H9 (cell line): ENCODE results near the gene TTLL13. TPM values are rescaled to one million over a fixed set of nuclear protein-coding genes. Genes with fewer than 3 reads are reported as not detected.

ENCODE experiments used
- DNase-seq: peaks from one replicate; pipeline ENCODE4 v3.0.0-alpha.2; 2017
- H2AFZ ChIP-seq: one replicate; pipeline ENCODE4 v1.6.1; 2013; ENCODE audit warnings: mild to moderate bottlenecking, low read length, control low read depth, moderate library complexity
- H2AK5ac ChIP-seq: 2 replicates; pipeline ENCODE4 v1.6.1; 2013; ENCODE audit warnings: low read length, control low read depth, mixed read lengths; ENCODE audit not compliant: insufficient read length
- H2BK120ac ChIP-seq: one replicate; pipeline ENCODE4 v1.6.1; 2013; ENCODE audit warnings: low read depth, mild to moderate bottlenecking, low read length, control low read depth, inconsistent platforms; ENCODE audit not compliant: poor library complexity, severe bottlenecking
- H2BK12ac ChIP-seq: 2 replicates; pipeline ENCODE4 v1.6.1; 2013; ENCODE audit warnings: low read length, control low read depth, mixed read lengths, low read depth; ENCODE audit not compliant: insufficient read length
- H2BK15ac ChIP-seq: 2 replicates; pipeline ENCODE4 v1.6.1; 2013; ENCODE audit warnings: low read depth, low read length, control low read depth
- H2BK20ac ChIP-seq: one replicate; pipeline ENCODE4 v1.6.1; 2013; ENCODE audit warnings: low read depth, mild to moderate bottlenecking, low read length, control low read depth, inconsistent platforms; ENCODE audit not compliant: poor library complexity, severe bottlenecking
- H2BK5ac ChIP-seq: 2 replicates; pipeline ENCODE4 v1.6.1; 2013; ENCODE audit warnings: low read length, control low read depth, mixed read lengths; ENCODE audit not compliant: insufficient read length
- H3K14ac ChIP-seq: 2 replicates; pipeline ENCODE4 v1.6.1; 2013; ENCODE audit warnings: low read length, control low read depth; ENCODE audit not compliant: insufficient read depth
- H3K18ac ChIP-seq: 2 replicates; pipeline ENCODE4 v1.6.1; 2013; ENCODE audit warnings: low read depth, mild to moderate bottlenecking, mixed read lengths, low read length, control low read depth; ENCODE audit not compliant: insufficient read length
- H3K23ac ChIP-seq: 2 replicates; pipeline ENCODE4 v1.6.1; 2013; ENCODE audit warnings: low read length, control low read depth, mixed read lengths, low read depth; ENCODE audit not compliant: insufficient read length
- H3K23me2 ChIP-seq: 2 replicates; pipeline ENCODE4 v1.6.1; 2013; ENCODE audit warnings: low read depth, mild to moderate bottlenecking, mixed read lengths, low read length, control low read depth; ENCODE audit not compliant: insufficient read length, poor library complexity, severe bottlenecking
- H3K27ac ChIP-seq: 2 replicates; pipeline ENCODE4 v1.5.1; 2013; ENCODE audit warnings: low read length, control low read depth, mixed read lengths, low read depth; ENCODE audit not compliant: insufficient read length
- H3K27me3 ChIP-seq: 2 replicates; pipeline ENCODE4 v1.6.1; 2013; ENCODE audit warnings: low read length, control low read depth, inconsistent platforms; ENCODE audit not compliant: insufficient read depth
- H3K4ac ChIP-seq: 2 replicates; pipeline ENCODE4 v1.6.1; 2013; ENCODE audit warnings: low read depth, mild to moderate bottlenecking, control low read depth, inconsistent platforms, low read length, moderate library complexity
- H3K4me1 ChIP-seq: 2 replicates; pipeline ENCODE4 v1.6.1; 2013; ENCODE audit warnings: low read length, control low read depth, inconsistent platforms; ENCODE audit not compliant: insufficient read depth
- H3K4me2 ChIP-seq: 2 replicates; pipeline ENCODE4 v1.6.1; 2013; ENCODE audit warnings: low read length, control low read depth, mixed read lengths; ENCODE audit not compliant: insufficient read length, insufficient read depth
- H3K56ac ChIP-seq: 2 replicates; pipeline ENCODE4 v1.6.1; 2013; ENCODE audit warnings: low read depth, mild to moderate bottlenecking, mixed read lengths, low read length, control low read depth; ENCODE audit not compliant: insufficient read length
- H3K79me1 ChIP-seq: 2 replicates; pipeline ENCODE4 v1.6.1; 2013; ENCODE audit warnings: low read depth, mild to moderate bottlenecking, moderate library complexity, low read length, control low read depth, inconsistent platforms; ENCODE audit not compliant: insufficient read depth, poor library complexity, severe bottlenecking
- H3K79me2 ChIP-seq: 2 replicates; pipeline ENCODE4 v1.6.1; 2013; ENCODE audit warnings: low read length, control low read depth, inconsistent platforms; ENCODE audit not compliant: insufficient read depth
- H3K9ac ChIP-seq: 2 replicates; pipeline ENCODE4 v1.6.1; 2013; ENCODE audit warnings: low read length, control low read depth, mixed read lengths; ENCODE audit not compliant: insufficient read length; ENCODE audit errors: extremely low read depth
- H3K9me3 ChIP-seq: one replicate; pipeline ENCODE4 v1.6.1; 2013; ENCODE audit warnings: low read depth, low read length, inconsistent platforms; ENCODE audit not compliant: control insufficient read depth
- H3T11ph ChIP-seq: one replicate; pipeline ENCODE4 v1.6.1; 2013; ENCODE audit warnings: mild to moderate bottlenecking, low read length, control low read depth, inconsistent platforms
- H4K20me1 ChIP-seq: one replicate; pipeline ENCODE4 v1.6.1; 2013; ENCODE audit not compliant: control insufficient read depth, insufficient read length, insufficient read depth
- H4K5ac ChIP-seq: 2 replicates; pipeline ENCODE4 v1.6.1; 2013; ENCODE audit warnings: low read depth, mild to moderate bottlenecking, mixed read lengths, low read length, control low read depth; ENCODE audit not compliant: insufficient read length
- H4K8ac ChIP-seq: replicated peaks from 2 replicates; pipeline ENCODE4 v1.6.1; 2013; ENCODE audit warnings: low read length, control low read depth, mixed read lengths, low read depth; ENCODE audit not compliant: insufficient read length
- H4K91ac ChIP-seq: 2 replicates; pipeline ENCODE4 v1.6.1; 2013; ENCODE audit warnings: low read depth, mild to moderate bottlenecking, moderate library complexity, mixed read lengths, low read length, control low read depth; ENCODE audit not compliant: insufficient read length
- H3K27ac Mint-ChIP-seq, 3 experiments: 2 replicates in 2 of 3; 3 replicates in 1 of 3; pipeline ENCODE4 v1.8.0; 2020 to 2021; ENCODE audit warnings: mixed read lengths in 3 of 3, mild to moderate bottlenecking in 1 of 3, moderate library complexity in 1 of 3
- H3K27me3 Mint-ChIP-seq: 2 replicates; pipeline ENCODE4 v1.8.0; 2021; ENCODE audit warnings: low read depth, mild to moderate bottlenecking, moderate library complexity, mixed read lengths
- H3K36me3 Mint-ChIP-seq, 3 experiments: 2 replicates in 2 of 3; 3 replicates in 1 of 3; pipeline ENCODE4 v1.8.0; 2020 to 2021; ENCODE audit warnings: low read depth in 3 of 3, mixed read lengths in 3 of 3; ENCODE audit not compliant: insufficient read depth in 1 of 3
- H3K4me1 Mint-ChIP-seq, 2 experiments: 2 replicates each; pipeline ENCODE4 v1.8.0; 2020; ENCODE audit warnings: mixed read lengths in 2 of 2
- H3K4me3 Mint-ChIP-seq, 2 experiments: 2 replicates in 1 of 2; 3 replicates in 1 of 2; pipeline ENCODE4 v1.8.0; 2020 to 2021; ENCODE audit warnings: mild to moderate bottlenecking in 2 of 2, mixed read lengths in 2 of 2, moderate library complexity in 1 of 2
- H3K9me3 Mint-ChIP-seq, 2 experiments: 2 replicates in 1 of 2; 3 replicates in 1 of 2; pipeline ENCODE4 v1.8.0; 2020; ENCODE audit warnings: mild to moderate bottlenecking in 2 of 2, mixed read lengths in 2 of 2, moderate library complexity in 1 of 2
- WGBS: extraction: QIAGEN DNeasy Blood & Tissue Kit; methylation state at CpG from one replicate; pipeline ENCODE4 v1.1.7; 2013; ENCODE audit warnings: missing lambda C conversion rate, low lambda C conversion rate, mixed read lengths; ENCODE audit not compliant: insufficient read length; ENCODE audit errors: extremely low coverage; 5-methylcytosine and 5-hydroxymethylcytosine counted together
- total RNA-seq: library from RNA; stranded (reverse); gene quantifications from 2 replicates; pipeline ENCODE4 v1.2.1, GENCODE V29; 2021
- TF ChIP-seq, protein P1 (sequence below): fragments of 200-600 bp; sonication (generic); conservative IDR thresholded peaks from 3 replicates; pipeline ENCODE4 v1.8.0; 2021; ENCODE audit warnings: antibody characterized with exemption, mild to moderate bottlenecking

Gene TTLL13
- total RNA-seq, 1 experiment from 2014 or later = not detected

DNA sequence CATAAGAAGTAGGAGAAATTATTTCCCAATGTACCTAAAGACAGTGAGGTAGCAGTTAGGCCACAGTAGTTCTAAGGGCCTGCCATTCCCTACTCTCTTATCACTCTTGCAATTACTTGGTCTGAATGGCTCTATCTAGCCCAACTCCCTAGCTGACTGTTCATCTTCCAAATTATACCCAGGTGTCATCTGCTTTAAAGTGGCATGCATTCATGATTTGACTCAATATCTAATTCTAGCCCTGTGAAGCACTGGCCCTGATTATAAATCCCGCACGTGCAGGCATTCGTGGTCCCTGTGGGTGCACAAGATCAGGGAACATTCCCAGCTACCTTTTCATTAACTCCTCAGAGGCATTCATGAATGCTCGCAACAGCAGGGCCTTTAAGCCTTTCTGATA lies 59.7 kb downstream of the TTLL13 start:
- Histone ChIP-seq H3K79me1 (no peaks in the 10 kb centered on the region), H3K14ac (no peak overlapping the region), H2AFZ (no peak overlapping the region), H3K18ac (no peak overlapping the region), H2BK15ac (no peak overlapping the region), H3K23ac (no peak overlapping the region), H3K27ac (no peak overlapping the region), H3K23me2 (no peaks in the 10 kb centered on the region), H3K9me3 (no peaks in the 10 kb centered on the region), H3K79me2 (no peaks in the 10 kb centered on the region), H2BK120ac (no peak overlapping the region), H4K20me1 (no peaks in the 10 kb centered on the region), H4K91ac (no peak overlapping the region), H4K5ac (no peak overlapping the region), H3K4ac (no peak overlapping the region), H3K9ac (no peak overlapping the region), H4K8ac (no peak overlapping the region), H2AK5ac (no peak overlapping the region), H3K27me3 (no peaks in the 10 kb centered on the region), H2BK12ac (no peak overlapping the region), H2BK20ac (no peak overlapping the region), H3K56ac (no peak overlapping the region), H2BK5ac (no peak overlapping the region), H3K4me2 (no peak overlapping the region), H3K4me1 (no peaks in the 10 kb centered on the region), H3T11ph (no peak overlapping the region)
- WGBS = no CpG with 5 or more reads among the region's 4 CpGs
- Mint-ChIP-seq H3K4me1 (peaks cover 3 to 11% of the 10 kb centered on the region in 2 experiments; a peak in 3 of 4 replicates), H3K4me3 (no peak overlapping the region), H3K36me3 (no peaks in the 10 kb centered on the region), H3K27ac (no peak overlapping the region), H3K9me3 (no peaks in the 10 kb centered on the region), H3K27me3 (peaks cover 3% of the 10 kb centered on the region; the same call in 1 of the 2 replicates)
- no peak for DNase-seq
- TF ChIP-seq, protein P1, sequence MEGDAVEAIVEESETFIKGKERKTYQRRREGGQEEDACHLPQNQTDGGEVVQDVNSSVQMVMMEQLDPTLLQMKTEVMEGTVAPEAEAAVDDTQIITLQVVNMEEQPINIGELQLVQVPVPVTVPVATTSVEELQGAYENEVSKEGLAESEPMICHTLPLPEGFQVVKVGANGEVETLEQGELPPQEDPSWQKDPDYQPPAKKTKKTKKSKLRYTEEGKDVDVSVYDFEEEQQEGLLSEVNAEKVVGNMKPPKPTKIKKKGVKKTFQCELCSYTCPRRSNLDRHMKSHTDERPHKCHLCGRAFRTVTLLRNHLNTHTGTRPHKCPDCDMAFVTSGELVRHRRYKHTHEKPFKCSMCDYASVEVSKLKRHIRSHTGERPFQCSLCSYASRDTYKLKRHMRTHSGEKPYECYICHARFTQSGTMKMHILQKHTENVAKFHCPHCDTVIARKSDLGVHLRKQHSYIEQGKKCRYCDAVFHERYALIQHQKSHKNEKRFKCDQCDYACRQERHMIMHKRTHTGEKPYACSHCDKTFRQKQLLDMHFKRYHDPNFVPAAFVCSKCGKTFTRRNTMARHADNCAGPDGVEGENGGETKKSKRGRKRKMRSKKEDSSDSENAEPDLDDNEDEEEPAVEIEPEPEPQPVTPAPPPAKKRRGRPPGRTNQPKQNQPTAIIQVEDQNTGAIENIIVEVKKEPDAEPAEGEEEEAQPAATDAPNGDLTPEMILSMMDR = no peak

Other genes with a start within 250 kb of the TTLL13 start
- 40.7 and 42.8 TPM in 2 replicates for gene ZNF710, start 248.2 kb upstream of the TTLL13 start, total RNA-seq
- 57.7 and 62.5 TPM in 2 replicates for gene IDH2, start 147.1 kb upstream of the TTLL13 start, total RNA-seq
- 32.5 and 33.2 TPM in 2 replicates for gene SEMA4B, start 48.2 kb upstream of the TTLL13 start, total RNA-seq
- 23.0 and 27.8 TPM in 2 replicates for gene CIB1, start 15.6 kb upstream of the TTLL13 start, total RNA-seq
- gene GDPGP1, start 15.3 kb upstream of the TTLL13 start, total RNA-seq = 6.7 and 9.7 TPM in 2 replicates
- gene NGRN, start 16.1 kb downstream of the TTLL13 start, total RNA-seq = 79.2 and 80.2 TPM in 2 replicates
- 1.0 and 2.5 TPM in 2 replicates for gene ZNF774, start 102.7 kb downstream of the TTLL13 start, total RNA-seq
- 67.0 and 72.4 TPM in 2 replicates for gene IQGAP1, start 138.7 kb downstream of the TTLL13 start, total RNA-seq